Mammary microvascular endothelial cell (primary cell): ENCODE measurements around the gene RIC8A. TPM values are rescaled to one million over a fixed set of nuclear protein-coding genes. Genes with fewer than 3 reads are reported as not detected.

Experiments used
- total RNA-seq: library from RNA; depleted of rRNA; stranded (reverse); fragments of >200 nt; gene quantifications from 2 replicates; pipeline ENCODE4 v1.2.3, GENCODE V29; 2015

RIC8A gene
- total RNA-seq = 109 and 164 TPM in 2 replicates

DNA sequence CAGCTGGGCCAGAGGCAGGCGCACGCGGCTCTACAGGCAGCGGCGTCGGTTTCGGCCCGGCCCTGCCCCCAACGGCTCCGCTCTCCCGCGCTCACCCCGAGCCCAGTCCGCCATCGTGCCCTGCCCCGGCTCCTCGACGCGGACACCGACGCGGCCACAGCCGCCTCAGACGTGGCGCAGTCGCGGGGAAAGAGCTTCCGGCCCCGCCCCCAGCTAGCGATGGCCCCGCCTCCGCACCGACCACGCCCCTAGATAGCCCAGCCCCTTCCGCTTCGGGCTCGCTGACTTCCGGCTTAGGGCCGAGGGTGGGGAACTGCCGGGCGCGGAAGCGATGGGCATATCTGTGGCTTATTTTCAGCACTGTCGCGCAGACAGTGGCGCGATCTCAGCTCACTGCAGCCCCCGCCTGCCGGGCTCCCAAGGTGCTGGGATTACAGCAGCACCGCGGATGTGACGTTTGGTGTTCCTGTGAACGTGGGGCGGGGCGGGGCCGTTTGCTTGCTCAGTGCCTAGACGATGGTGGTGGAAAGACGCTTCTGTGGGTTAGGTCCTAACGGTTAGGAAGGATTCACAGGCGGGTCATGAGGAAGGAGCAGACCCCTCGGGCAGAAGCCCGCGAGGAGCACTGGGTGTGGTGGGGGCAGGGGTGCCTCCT, at the start of gene RIC8A, which contains the start of gene BET1L:
Gene RIC8A, plus strand, starts transcription at position 501 of the 655 bp plus-strand sequence. CDS start 1,147 bp downstream, outside the sequence.
Gene BET1L, minus strand, starts transcription at position 192 of the 655 bp plus-strand sequence. Its CDS starts 78 bp downstream, at position 114.

GRCh38 chr11:192674-193128, 14.8 kb upstream of the RIC8A start, which contains the start of gene SCGB1C1:
SCGB1C1 (plus strand) TSS chr11:193078; CDS start chr11:193100, 22 bp downstream.

DNA sequence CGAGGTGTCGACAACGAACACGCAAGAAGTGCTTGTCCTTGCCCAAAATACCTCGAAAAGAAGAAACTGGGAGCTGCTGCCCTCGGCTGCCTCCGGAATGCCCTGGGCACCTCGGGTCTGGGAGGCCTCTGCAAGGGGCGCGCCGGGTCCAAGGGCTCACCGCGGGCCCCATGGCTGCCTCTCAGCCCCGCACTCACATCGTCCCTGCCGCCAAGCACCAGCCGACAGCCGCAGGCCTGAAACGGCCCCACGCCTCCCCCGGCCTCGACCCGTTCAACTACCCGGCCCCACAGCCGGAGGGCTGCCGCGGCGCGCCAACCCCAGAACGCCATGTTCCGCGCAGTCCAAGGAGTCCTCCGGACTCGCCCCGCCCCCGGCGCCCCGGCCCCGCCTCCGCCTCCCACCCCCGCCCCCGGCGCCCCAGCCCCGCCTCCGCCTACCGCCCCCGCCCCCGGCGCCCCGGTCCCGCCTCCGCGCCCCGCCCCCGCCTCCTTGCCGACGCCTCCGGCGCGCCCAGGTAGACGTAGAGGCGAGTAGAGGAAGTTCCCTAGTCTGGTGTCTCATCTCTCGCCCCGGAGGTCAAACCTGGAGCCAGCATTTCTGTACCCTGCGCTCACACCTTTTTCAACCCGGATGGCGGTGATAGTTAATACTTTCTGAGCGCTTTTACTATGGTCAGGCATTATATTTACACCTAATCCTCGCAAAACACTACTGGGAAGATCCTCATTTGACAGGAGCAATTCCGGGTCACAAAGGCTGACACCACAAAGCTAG, 28.7 kb downstream of the RIC8A start, which contains the start of gene SIRT3:
Gene SIRT3, minus strand, starts transcription at position 346 of the 777 bp plus-strand sequence. Its CDS starts 14 bp downstream, at position 332.

DNA sequence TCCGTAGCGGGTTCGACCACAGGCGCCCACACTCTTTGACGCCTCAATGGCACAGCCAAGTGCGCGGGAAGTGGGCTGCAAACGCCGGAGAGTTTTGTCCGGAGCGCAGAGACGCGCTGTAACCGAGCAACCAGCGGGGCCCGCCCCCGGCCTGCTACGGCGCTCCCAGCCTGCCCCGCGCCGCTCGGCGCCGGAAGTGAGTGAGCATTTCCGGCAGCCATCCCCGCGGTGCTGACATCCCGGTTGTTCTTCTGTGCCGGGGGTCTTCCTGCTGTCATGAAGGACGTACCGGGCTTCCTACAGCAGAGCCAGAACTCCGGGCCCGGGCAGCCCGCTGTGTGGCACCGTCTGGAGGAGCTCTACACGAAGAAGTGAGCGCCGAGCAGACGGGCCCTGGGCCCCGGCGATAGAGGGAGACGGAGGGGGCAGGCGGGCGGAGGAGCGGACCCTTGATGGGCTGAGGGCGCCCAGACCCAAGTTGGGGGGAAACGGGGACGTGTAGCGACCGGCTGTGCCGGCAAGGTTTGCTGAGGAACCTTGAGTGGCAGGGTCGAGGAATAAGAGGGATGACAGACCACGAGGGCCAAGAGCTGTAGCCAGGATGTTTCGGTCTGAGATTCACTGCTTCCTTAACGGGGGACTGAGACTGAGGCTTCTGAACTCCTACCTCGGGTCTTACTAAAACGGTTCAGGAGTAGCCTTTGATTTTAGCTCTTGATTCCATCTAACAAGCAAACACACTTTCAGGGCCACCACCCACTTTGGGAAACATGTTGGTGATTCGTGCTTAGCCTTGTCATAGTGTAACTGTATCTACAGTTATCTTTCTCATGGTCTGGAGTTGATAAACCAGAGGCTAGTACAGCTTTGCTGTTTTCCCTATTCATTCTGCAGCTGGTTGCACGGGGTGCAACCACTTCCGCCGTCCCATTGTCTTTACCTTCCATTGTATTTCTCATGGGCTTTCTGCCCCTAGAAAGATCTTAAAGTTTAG, 29.6 kb downstream of the RIC8A start, which contains the start of gene PSMD13:
Gene PSMD13, plus strand, starts transcription at position 203 of the 994 bp plus-strand sequence. Its CDS starts 74 bp downstream, at position 277.

Other genes with a start within 250 kb of the RIC8A start
- gene SCGB1C1, start 14.6 kb upstream of the RIC8A start, total RNA-seq = not detected in 2 replicates
- gene BET1L, start 309 bp upstream of the RIC8A start, total RNA-seq = 15.4 and 17.0 TPM in 2 replicates
- gene SIRT3, start 28.6 kb downstream of the RIC8A start, total RNA-seq = 6.3 and 8.7 TPM in 2 replicates
- 204 and 227 TPM in 2 replicates for gene PSMD13, start 29.3 kb downstream of the RIC8A start, total RNA-seq
- gene NLRP6, start 70.7 kb downstream of the RIC8A start, total RNA-seq = not detected in 2 replicates
- 7.1 and 8.0 TPM in 2 replicates for gene PGGHG, start 81.4 kb downstream of the RIC8A start, total RNA-seq
- gene IFITM5, start 91.8 kb downstream of the RIC8A start, total RNA-seq = not detected in 2 replicates
- gene IFITM2, start 100.1 kb downstream of the RIC8A start, total RNA-seq = 230 and 259 TPM in 2 replicates
- 47.6 and 56.4 TPM in 2 replicates for gene IFITM1, start 106.3 kb downstream of the RIC8A start, total RNA-seq
- 288 and 289 TPM in 2 replicates for gene IFITM3, start 113.2 kb downstream of the RIC8A start, total RNA-seq
- 0.05 TPM in 1 of 2 replicates, not detected in the other for gene B4GALNT4, start 161.8 kb downstream of the RIC8A start, total RNA-seq
- 1.6 and 2.6 TPM in 2 replicates for gene PKP3, start 186.5 kb downstream of the RIC8A start, total RNA-seq
- gene SIGIRR, start 207.3 kb downstream of the RIC8A start, total RNA-seq = 48.3 and 58.3 TPM in 2 replicates
- 0.20 and 0.89 TPM in 2 replicates for gene ANO9, start 234.3 kb downstream of the RIC8A start, total RNA-seq
- 33.6 and 52.3 TPM in 2 replicates for gene PTDSS2, start 242.6 kb downstream of the RIC8A start, total RNA-seq